Skeletal muscle cell (primary cell): ENCODE results near the gene ADCY7.
"Not testable (repeated sequence)": the region's sequence is repeated elsewhere in the genome, so short reads cannot be mapped to it uniquely, and the experiment has no call there.

Source experiments
- DNase-seq: peaks from one replicate; pipeline ENCODE4 v3.0.0-alpha.2; 2010; ENCODE audit warnings: low read depth
- H3K4me3 ChIP-seq: 2 replicates; pipeline ENCODE4 v1.5.1; 2011; ENCODE audit warnings: low read depth, mild to moderate bottlenecking, control low read depth, low read length, moderate library complexity

ADCY7 gene

DNA sequence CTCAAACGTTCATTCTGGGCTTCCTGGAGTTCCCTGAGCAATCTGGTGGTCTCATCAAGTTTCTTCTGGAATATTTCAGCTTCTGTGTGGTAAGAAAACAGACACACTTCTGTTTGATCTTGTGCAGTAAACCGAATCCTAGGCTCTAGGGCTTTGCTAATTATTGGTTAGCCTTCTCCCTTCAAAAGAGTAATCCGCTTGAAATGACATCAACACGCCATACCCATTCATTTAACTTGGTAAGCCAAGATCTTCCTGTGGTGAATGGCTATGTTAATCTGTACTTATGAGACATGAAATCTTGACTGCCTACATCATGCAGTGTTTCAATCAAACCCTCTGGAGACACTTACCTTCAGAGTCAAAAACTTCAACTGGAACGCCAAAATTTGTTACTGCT is 54.0 kb downstream of the ADCY7 start:
- H3K4me3 ChIP-seq: no peak overlapping the region
- no peak for DNase-seq

GRCh38 chr16:50322333-50322732 is 56.0 kb downstream of the ADCY7 start:
- no peak for DNase-seq
- H3K4me3 ChIP-seq: no peak overlapping the region

DNA sequence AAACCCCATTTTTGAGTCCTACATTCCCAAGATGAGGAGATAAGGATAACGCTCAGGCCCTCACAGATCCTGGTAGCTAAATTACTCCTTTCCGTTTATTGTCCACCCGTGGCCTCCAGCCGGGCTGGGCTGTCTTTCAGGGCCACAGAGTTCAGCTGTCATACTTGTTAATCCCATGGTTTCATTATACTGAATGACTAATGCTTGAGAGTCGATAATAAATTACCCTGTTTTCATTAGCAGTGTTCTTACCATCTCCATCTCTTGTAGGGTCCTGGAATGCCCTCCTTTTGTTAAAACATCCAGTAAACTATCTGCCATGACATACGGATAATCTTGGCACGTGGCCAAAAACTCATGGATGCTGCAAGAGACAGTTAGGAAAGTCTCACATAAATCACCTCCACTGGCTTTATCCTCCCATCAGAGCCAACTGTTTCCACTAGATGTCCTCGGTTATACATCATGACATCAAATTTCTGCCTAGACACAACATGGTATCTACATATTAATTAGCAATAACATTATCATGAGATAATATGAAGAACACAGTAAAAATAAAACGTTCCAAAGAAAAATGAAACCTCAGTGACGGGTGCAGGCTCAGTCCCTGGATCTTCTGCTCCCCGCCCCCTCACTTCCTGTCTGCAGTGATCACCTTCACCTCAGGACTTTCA is 57.1 kb downstream of the ADCY7 start:
- no peak overlapping the region for H3K4me3 ChIP-seq
- peak; percentile 19 for DNase-seq

- DNase-seq: no peak
- H3K4me3 ChIP-seq: no peak overlapping the region
These were observed 58.0 kb downstream of the ADCY7 start for GRCh38 chr16:50324345-50324744.

DNA sequence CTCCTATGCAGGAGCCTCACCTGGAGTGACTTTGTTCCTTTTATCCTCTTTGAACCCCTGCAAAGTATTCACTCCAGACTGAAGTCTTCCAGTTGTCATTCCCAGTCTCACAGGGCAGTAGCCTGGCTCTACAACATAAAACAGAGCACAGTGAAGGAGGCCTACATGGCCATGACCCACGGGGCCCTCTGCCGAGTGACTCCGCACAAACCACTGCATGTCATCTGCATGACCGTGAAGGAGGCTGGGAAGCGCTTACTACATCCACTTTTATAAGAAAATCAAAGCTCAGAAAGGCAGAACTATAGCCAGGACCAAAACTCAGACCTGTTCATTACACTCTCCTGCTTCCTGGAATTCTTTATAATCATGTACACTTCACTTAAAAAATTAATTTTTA is 59.9 kb downstream of the ADCY7 start:
- H3K4me3 ChIP-seq: no peak overlapping the region
- no peak for DNase-seq

- H3K4me3 ChIP-seq: no peak overlapping the region
- no peak for DNase-seq
These were observed 60.6 kb downstream of the ADCY7 start for GRCh38 chr16:50326835-50327465.

- DNase-seq: no peak
- H3K4me3 ChIP-seq: no peak overlapping the region
These were observed 63.3 kb downstream of the ADCY7 start for GRCh38 chr16:50329446-50330189.

DNA sequence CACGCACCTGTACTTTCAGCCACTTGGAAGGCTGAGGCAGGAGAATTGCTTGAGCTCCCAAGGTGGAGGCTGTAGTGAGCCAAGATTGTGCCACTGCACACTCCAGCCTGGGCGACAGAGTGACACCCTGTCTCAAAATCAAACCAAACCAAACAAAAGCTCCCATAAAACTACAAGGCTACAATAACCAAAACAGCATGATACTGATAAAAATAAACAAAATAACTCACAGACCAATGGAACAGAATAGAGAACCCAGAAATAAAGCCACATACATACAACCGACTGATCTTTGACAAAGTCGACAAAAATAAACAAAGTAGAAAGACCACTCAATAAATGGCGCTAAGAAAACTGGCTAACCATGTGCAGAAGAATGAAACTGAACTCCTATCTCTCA is 65.2 kb downstream of the ADCY7 start:
- DNase-seq: no peak
- no peak overlapping the region for H3K4me3 ChIP-seq

DNA sequence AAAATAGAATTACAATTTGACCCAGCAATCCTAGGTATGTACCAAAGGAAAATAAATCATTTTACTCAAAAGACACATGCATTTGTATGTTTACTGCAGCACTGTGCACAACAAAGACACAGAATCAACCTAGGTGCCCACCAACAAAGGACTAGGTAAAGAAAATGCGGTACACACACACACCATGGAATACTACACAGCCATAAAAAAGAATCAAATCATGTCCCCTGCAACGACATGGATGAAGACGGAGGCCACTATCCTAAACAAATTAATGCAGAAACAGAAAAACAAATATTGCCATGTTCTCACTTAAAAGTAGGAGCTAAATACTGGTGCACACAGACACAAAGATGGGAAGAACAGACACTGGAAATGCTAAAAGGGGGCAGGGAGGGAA is 66.2 kb downstream of the ADCY7 start:
- DNase-seq: no peak

GRCh38 chr16:50334106-50334975 is 68.0 kb downstream of the ADCY7 start:
- DNase-seq: no peak
- H3K4me3 ChIP-seq: no peak overlapping the region

More for the DNA sequence above, 66.2 kb downstream of the ADCY7 start:
- no peak overlapping the region for H3K4me3 ChIP-seq

DNA sequence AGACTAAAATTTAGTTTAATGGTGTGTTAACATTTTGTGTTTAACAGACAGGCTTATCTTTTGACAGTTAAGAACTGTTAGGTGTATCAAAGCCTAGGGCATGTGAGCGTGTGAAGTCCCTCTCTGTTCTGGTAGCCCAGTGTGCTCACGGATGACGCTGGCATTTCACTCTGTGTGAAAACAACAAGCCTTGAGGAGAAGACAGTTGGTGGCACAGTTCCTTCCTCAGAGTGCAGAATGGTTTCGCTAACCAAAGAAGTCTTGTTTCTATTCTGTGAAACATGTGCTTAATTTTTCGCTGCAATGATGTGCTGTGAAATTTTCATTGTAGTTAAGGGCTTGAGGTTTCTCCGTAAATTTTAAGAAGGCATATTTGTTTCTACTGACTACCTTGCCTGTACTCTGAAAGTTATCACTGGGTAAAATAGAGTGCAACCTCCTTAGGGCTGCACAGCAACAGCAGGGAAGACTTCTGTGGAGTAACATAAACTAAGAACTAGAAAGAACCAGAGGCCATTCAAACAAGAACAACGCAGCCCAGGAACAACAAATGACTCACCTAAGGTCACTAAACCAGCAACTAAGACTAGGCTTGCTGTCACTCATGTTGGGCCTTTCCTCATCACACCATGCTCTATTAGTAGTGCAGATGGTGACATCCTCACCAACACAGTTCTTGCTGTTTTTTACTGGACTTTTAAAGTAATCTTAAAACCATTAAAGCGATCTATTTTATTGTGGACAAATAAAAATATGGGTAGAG is 69.0 kb downstream of the ADCY7 start:
- DNase-seq: no peak
- no peak overlapping the region for H3K4me3 ChIP-seq

GRCh38 chr16:50336884-50337283 is 70.5 kb downstream of the ADCY7 start:
- DNase-seq: no peak

DNA sequence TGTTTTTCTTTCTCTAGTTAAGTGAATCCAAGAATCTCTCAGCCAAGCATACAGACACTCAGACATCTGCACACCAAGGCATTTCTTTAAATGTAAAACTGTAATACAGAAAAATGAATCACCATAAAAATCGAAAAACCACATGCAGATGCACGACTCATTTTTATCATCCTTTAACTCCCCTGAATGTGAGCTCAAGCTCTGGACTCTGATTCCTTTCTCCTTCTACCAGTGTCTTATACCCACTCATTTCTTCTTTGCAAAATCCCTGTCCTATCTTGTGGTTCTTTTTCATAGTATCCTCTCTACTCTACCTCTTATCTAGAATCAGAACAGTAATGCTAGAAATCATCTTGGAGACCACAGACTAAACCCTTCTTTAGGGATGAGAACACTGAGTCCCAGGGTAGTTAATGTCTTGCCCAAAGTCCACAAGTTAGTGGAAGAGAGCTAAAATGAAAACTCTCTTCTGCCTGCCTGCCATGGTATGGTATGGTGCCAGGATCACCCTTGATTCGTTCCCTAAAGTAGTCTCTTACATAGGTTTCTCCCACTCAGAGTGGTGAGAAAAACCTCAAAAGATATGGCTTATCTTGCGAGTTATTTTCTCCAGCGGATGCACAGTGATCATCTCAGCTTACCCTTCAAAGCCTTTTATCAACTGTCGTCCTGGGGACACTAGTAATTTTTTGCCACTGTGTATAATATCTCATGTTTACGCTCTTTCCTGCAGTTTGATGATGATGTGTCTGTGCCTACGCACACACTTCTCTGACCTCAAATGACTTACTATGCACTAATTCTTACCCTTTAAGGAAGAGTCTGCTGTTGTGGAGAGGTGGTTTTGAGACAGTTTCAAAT is 72.2 kb downstream of the ADCY7 start:
- DNase-seq: no peak
- no peak overlapping the region for H3K4me3 ChIP-seq

More at GRCh38 chr16:50336884-50337283, 70.5 kb downstream of the ADCY7 start:
- no peak overlapping the region for H3K4me3 ChIP-seq

DNA sequence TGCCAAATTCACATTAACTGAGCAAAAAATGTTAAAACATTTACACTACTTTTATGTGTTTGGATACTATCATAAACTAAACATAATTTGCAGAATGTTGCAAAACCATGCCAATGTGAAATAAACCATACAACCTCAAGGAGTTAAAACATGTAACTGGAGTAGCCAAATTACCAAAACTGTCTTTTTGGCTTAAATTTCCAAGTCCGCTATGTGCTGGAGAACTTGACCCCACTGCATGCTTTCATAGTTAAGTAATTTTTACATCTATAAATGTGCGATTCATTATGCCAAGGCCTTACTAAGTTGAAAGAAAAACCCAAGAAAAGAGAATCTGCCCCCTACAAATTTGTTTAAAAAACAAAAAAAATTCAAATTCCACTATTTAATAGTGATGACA is 74.2 kb downstream of the ADCY7 start:
- no peak for DNase-seq
- H3K4me3 ChIP-seq: no peak overlapping the region

DNA sequence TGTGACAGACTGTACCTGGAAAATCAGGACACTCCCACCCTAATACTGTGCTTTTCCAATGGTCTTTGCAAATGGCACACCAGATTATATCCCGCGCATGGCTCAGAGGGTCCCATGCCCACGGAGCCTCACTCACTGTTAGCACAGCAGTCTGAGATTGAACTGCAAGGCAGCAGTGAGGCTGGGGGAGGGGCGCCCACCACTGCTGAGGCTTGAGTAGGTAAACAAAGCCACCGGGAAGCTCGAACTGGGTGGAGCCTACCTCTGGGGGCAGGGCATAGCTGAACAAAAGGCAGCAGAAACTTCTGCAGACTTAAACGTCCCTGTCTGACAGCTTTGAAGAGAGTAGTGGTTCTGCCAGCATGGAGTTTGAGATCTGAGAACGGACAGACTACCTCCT is 77.2 kb downstream of the ADCY7 start:
- not testable (repeated sequence) for H3K4me3 ChIP-seq, DNase-seq

- not testable (repeated sequence) for H3K4me3 ChIP-seq, DNase-seq
These were observed 78.9 kb downstream of the ADCY7 start for GRCh38 chr16:50345210-50345609.

GRCh38 chr16:50351116-50351515 is 84.8 kb downstream of the ADCY7 start:
- no peak overlapping the region for H3K4me3 ChIP-seq
- no peak for DNase-seq

GRCh38 chr16:50351952-50352351 is 85.6 kb downstream of the ADCY7 start:
- no peak overlapping the region for H3K4me3 ChIP-seq
- no peak for DNase-seq
